ENCODE data around the gene AUTS2. TPM values are rescaled to one million over a fixed set of nuclear protein-coding genes. Genes with fewer than 3 reads are reported as not detected.

The AUTS2 gene
- total and polyA plus RNA-seq, 2 of the 8 experiments (the other 6 are each of a cell fraction or from before 2014, with no cell fraction given), result 25.9 to 101 TPM

GRCh38 chr7:70835658-70836057 lies 1237.4 kb downstream of the AUTS2 start (continued):
- TF ChIP-seq NANOG (IDR thresholded peaks at IDR 0.05; ENCODE audit: insufficient read depth, low read depth, low read length, poor library complexity, severe bottlenecking) (no peak), SP4 (IDR thresholded peaks at IDR 0.05; ENCODE audit: low read length) (no peak)
